Stimulated activated CD4-positive, alpha-beta T cell treated with anti-CD3 and anti-CD28 coated beads, Interleukin-4, amount 100 ng/mL, for 1 hour (primary cell): ENCODE measurements around the gene PLK3.
A peak's percentile ranks its signal among the peaks of the same experiment; 100 is the strongest.
"Not testable (repeated sequence)": the region's sequence is repeated elsewhere in the genome, so short reads cannot be mapped to it uniquely, and the experiment has no call there.

Source experiments
- DNase-seq: peaks from one replicate; pipeline ENCODE4 v3.0.0-alpha.2; 2020

PLK3 gene

DNA sequence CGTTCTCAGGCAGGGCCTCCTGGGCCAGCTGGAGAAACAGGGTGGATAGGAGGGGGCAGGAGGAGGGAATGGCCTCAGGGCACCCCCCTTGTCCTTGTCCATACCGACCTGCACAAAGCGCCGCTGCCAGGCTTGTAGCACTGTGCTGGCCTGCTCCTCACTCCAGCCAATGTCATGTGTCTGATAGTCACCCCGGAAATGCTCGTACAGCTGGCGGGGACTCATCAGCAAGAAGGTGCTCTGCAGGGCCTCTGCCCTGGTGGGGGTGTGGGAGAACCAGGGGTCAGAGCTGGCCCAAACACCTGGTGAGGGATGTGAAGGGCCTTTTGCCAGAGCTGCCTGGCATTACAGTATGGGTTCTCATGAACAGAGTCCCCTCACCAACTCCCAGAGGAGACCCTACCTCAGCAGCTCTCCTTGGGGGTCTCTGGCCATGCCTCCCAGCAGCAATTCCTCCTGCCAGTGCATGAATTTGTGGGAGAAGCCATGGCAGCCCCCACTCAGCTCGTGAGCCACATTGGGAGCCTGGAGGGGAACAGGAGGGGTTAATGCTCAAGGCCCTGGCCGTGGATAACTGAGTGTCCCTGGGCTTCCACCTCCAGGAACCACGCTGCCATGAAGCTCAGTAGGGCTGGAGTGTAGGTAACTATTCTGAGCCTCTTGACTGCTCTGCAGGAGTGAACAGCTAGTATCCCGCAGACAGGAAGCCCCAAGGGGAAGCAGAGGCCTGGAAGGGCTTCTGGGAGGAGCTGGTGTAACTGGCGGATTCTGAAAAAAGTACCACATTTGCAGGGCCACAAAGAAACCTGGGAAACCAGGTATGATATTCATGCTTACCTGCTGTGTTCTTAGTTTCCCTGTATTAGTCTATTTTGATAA is 29.6 kb downstream of the PLK3 start:
- DNase-seq, result no peak

DNA sequence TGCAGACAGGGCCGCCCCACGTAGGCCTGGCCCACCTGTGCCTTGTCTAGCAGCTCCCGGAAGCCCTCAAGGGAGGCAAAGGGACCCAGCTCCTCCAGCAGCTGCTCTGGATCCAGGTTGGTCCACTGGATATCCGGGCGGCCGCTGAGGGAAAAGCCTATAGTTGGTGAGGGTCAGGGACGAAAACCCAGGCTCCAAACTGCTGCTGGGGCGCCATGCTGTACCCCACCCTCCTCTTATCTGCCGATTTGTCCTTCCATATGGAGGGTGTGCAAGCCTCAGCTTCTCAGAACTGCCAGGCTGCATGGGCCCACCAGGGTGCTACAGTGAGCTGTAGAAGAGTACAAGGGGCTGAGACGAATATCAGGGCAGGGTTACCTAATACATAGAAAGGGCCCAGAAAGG is 30.7 kb downstream of the PLK3 start:
- no peak for DNase-seq

DNA sequence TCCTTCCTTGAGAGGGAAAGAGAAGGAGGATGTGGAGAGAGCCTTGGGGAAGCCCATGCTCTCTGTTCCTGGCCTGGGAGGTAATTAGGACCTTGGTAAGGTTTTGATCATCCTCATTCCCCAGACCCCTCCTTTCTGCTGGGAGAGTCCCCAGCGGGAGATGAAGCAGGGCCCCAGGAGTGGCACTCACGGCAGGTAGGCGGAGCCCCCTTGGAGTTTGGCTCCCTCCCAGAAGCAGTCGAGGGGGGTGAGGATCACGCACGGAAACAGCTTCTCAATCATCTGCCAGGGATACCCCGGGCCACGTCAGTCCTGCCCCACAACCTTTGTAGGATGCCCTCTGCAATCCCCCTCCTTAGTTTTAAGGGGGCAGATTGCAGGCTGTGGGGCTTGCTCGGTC is 31.3 kb downstream of the PLK3 start:
- DNase-seq, result no peak

DNA sequence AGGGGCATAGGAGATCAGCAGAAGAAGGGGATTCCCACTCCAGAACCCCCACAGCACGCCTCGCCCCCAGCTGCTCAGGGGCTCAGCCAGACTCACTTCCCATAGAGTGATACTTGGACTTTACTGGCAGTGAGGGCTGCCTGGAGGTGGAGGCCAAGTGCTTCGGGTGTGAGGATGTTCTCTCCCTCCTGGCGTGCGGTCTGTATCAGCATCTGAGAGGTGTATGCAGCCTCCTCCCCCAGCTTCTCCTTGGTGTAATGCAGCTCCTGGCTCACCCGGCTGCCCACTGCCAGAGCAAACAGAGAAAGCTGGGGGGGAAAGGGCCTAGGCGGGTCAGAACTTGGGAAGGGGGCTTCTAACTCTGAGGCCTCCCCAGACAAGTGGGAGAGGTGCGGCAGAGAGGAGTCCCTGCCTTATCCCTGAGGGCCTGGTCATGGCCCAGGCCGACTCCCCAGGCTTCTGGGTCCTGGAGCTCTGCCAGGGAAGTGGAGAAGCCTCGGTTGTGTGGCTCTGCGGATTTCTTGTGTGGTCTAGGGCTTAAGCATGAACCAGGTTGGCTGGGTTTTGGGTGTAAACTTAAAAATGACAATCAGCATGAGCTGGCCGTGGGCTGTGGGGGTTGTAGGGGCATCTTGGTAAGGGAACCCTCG is 32.0 kb downstream of the PLK3 start:
- no peak for DNase-seq

DNA sequence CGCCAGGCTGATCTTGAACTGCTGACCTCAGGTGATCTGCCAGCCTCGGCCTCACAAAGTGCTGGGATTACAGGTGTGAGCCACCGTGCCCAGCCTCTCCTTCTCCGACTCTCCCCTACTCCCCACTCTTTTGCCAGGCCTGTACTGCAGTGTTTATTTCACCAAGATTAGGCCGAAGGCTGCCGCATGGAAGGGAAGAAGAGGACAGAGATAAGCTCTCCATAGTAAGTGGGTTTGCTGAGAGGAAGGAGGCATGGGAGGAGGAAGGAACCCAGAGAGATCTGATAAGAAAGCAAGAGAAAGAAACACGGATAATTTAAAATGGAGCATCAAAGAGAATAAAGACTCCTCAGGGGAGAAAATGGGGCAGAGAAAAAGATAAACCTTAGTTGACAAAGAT is 34.2 kb downstream of the PLK3 start:
- DNase-seq, result no peak

DNA sequence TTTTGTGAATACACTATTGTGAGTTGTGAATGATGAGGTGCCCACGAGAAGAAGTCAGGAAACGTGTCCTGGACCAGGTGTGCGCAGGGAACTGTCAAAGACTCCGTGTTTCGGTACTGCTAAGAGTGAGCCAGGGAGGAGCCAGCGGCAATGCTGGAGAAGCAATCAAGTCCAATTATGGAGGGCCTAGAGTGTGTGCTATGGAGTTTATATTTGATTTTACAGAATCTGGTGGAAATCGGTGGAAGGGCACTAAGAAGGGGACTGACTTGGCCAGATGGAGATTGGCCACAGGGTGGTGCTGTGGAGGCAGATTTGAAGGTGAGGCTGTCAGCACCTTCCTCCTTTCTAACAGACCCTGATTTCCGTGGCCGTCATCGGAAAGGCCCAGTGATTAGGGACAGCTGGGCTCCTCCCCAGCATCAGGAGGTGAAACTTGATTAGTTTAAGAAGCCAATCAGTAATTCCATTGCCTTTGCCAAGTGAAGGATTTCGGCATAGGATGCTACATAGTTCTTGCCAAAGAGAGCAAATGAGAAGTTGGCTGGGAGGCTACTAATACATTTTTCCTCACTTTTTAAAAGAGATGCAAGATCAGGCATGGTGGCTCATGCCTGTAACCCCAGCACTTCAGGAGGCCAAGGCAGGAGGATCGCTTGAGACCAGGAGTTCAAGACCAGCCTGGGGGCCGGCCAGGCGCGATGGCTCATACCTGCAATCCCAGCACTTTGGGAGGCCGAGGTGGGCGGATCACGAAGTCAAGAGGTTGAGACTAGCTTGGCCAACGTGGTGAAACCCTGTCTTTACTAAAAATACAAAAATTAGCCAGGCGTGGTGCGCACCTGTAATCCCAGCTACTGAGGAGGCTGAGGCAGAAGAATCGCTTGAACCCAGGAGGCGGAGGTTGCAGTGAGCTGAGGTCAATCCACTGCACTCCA is 35.8 kb downstream of the PLK3 start:
- peak; percentile 91 for DNase-seq

DNA sequence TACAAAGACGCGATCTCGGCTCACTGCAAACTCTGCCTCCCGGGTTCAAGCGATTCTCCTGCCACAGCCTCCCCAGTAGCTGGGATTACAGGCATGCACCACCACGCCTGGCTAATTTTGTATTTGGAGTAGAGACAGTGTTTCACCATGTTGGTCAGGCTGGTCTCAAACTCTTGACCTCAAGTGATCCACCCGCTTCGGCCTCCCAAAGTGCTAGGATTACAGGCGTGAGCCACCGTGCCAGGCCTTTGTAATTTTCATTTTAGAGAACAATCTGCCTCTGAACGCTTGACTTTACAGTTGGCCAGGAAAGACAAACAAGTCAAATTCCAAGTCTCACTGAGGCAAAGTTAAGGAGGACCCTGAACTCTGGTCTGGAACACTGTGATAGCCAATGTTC is 38.1 kb downstream of the PLK3 start:
- not testable (repeated sequence) for DNase-seq

DNA sequence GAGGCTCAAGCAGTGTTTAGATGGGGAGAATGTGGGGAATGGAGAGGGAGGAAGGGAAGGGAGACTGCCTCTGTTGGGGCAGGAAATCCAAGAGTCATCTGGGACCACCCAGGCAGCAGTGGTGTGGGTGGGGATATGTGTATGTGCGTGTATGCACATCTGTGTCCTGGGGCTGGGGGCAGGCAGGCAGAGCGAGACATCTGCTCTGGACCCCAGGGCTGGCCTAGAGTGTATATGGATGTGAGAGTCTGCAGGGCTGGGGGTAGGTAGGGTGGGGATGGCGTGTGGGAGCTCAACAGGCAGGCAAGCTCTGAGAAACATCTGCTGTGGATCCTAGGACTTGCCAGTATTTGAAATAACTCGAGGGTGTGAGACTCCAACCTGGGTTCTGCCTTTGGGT is 39.4 kb downstream of the PLK3 start:
- no peak for DNase-seq

DNA sequence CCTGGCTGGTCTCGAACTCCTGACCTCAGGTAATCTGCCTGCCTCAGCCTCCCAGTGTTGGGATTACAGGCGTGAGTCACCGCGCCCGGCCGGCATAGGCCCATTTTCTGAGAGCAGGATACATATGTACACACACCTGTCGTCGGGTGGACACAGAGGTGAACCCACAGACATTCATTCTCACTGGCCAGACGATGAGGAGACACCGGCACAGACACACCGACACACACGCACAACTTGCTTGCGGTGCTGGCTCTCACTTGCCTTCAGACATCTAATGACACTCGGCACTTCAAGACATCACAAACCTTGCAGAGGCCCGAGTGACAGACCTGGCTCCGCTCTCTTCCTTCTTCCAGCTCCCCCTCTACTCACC is 42.3 kb downstream of the PLK3 start:
- no peak for DNase-seq

DNA sequence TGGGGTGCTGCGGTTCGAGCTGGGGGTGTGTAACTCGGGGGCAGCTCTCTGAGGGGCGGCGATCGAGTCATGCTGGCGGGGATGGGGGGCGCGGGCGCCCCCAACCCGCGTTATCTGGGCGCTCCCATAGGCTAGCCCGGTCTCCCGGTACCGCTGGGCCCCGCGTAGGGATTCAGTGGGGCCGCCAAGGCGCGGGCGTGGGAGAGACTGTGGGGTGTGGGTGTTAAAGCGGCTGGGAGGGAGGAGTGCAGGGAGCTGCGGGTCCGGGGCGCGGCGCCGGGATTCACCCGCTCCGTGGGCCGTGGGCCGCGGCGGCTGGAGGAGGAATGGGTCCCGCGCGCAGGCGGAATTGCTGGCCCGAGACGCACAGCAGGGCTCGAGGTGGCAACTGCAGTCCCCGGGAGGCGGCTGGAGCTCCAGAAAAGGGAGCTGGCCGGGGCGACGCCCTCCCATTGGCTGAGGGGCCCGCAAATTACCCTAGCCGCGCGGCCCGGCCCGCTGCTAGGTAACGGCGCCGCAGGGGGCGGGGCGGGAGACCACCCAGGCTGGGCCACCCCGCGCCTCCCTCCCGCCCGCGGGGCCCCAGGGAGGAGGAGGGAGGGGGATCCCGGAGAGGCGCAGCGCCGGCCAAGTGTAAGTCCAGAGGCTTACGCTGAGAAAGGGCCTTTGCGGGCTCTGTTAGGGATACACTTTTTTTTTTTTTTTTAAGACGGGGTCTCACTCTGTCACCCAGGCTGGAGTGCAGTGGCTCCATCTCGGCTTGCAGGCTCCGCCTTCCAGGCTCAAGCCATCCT is 42.9 kb downstream of the PLK3 start, which contains the start of gene PTCH2:
Gene PTCH2, minus strand, starts transcription at position 392 of the 794 bp plus-strand sequence. Its CDS starts 321 bp downstream, at position 71.
- DNase-seq, result peak; percentile 24

DNA sequence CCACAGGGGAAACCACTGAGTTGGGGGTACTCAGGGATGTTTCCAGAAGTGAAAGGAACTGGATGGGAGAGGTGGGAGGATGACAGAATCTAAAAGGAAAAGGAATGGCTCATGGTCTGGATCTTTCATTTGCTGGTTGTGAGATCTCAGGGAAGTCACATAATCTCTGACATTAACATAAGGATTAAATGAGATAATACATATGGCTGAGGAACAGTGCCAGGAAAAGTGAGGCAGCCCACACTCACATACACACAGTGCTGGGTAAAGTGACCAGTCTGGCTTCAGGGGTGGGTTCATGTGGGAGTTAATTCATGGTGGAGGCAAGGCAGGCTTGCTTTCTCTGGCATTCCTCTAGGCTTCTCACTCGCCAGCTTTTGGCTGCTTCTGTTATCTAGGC is 46.8 kb downstream of the PLK3 start:
- no peak for DNase-seq

DNA sequence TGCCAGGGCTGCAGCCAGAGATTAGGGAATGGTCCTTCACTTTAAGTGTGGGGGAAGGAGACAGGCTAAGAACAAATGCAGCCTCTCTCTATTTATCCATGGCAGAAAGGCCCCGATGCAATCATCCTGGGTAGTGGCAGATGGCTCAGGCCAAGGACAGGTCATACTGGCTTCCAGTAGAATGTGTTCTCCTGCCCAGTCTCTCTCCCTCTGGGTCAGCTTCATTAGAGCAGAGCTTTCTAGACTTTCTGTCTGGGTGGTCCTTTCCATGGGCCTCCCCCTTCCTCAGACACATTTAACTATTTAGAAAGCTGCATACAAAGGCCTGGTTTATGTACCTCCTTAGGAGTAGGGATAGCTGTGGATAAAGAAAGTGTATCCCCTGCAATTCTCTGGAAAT is 47.7 kb downstream of the PLK3 start:
- no peak for DNase-seq

DNA sequence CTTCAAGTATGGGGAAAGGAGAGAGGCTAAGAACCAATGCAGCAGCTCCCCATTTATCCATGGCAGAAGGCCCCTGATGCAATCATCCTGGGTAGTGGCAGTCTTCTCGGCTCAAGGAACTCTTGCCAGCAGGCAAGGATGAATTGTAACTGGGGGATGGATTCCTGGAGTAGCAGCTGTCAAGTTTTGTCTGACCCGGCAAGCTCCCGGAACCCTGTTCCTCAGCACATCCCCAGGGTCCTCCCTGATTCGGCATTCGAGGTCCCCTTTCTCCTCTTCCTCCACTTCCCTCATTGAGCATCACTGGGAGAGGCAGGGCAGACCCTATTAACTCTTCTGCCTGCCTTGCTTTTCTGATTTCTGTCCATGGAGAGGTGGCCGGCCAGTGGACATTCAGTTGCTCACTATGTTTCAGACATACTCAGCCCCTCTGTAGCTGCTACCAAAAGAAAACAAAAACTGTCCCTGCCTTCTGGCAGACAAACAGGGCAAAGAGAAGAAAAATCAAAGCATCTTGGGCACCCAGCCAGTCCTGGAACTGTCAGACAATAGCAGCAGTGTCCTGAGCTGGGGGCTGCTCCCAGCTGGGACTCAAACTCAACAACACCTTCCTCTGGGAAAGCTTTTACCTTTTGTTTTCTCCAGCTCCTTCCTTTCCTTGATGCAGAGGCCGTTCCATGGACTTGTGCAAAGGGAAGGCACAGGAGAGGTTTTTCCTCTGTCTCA is 48.4 kb downstream of the PLK3 start:
- no peak for DNase-seq

DNA sequence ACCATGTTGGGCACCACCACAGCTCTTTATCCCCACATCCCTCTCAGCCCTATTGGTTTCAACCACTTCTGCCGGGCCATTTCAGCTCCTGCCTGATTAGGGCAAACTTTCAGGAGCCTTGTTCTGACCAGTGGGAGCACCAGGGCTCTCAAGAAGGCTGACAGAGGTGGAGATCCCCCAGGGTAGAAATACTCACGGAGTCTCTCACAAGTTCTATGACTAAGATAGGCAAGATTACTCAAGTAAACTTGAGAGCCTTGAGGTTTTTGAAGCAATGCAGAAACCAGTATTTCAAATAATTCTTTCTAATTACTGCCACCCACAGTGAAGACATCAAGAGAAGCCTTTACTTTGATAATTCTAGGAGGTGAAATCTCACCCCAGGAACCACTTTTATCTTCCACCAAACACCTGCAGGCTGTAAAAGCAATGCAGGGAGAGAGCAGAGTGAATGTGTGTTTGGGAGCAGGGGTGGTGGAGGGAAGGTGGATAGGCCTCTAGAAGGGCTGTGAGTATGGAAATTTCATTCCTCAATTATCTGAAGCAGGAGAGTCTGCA is 49.5 kb downstream of the PLK3 start:
- no peak for DNase-seq

DNA sequence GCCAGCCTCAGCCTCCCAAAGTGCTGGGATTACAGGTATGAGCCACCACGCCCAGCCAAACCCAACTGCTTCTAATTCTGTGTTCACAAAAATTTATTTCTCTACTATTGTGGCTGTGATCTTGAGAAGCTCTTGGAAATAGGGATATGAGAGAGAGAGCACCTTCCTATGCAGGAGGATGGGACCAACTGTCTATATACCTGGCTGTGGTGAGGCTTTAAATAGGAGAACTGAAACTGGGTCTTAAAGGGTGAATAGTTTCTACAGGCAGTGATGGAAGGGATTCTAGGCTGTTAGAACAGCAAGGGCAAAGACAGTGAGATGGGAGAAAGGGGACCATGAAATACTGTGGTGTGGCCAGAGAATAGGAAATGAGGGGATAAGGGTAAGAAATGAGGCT is 51.1 kb downstream of the PLK3 start:
- no peak for DNase-seq

DNA sequence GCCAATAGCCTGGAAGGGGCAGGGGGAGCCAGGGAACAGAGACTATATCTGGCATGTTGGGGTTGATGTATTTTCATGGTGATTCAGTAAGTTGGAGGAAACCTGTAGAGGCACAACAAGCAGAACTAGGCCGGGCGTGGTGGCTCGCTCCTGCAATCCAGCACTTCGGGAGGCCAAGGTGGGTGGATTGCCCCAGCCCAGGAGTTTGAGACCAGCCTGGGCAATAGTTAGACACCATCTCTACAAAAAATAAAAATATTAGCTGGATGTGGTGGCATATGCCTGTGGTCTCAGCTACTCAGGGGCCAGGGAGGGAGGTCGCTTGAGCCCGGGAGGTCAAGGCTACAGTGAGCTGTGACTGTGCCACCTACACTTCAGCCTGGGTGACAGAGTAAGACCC is 53.0 kb downstream of the PLK3 start:
- DNase-seq, result no peak

DNA sequence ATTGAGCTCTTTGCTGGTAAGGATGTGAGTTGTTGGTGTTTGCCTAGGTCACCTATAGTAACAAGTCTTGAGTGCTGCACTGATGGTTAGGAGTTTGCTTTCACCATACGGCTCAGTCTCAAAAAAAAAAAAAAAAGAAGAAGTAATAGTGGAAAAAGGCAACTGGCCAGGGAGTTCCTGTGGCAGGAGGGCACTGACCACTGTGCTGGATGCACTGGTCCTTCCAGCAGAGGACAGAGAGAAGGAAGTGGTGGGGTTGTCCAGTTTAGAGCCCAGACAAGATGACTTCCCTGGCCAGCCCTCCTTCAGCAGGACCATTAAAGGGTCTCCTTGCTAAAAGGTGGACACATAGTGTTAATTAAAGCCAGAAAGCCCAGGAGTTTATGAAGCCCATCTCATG is 54.8 kb downstream of the PLK3 start:
- DNase-seq, result no peak
